LHCN-M2 (cell line): ENCODE data around the gene ARHGEF38. TPM values are rescaled to one million over a fixed set of nuclear protein-coding genes. Genes with fewer than 3 reads are reported as not detected.
A peak's percentile ranks its signal among the peaks of the same experiment; 100 is the strongest.
"Not testable (repeated sequence)": the region's sequence is repeated elsewhere in the genome, so short reads cannot be mapped to it uniquely, and the experiment has no call there.

ENCODE experiments used
- DNase-seq: peaks from one replicate; pipeline ENCODE4 v3.0.0-alpha.2; 2012; ENCODE audit warnings: low read depth
- total RNA-seq: library from RNA; depleted of rRNA; stranded (reverse); fragments of >200 nt; gene quantifications from 2 replicates; pipeline ENCODE4 v1.2.3, GENCODE V29; 2014; rRNA removed

Gene ARHGEF38
- total RNA-seq, 1 experiment from 2014 or later: not detected

GRCh38 chr4:105710678-105711077 lies 158.3 kb downstream of the ARHGEF38 start:
- DNase-seq: peak; percentile 86

- DNase-seq: peak; percentile 23
Measured at GRCh38 chr4:105712766-105713165, 160.3 kb downstream of the ARHGEF38 start.

- peak; percentile 76 for DNase-seq
Measured at GRCh38 chr4:105714071-105714521, 161.7 kb downstream of the ARHGEF38 start.

GRCh38 chr4:105714932-105715331 lies 162.5 kb downstream of the ARHGEF38 start:
- peak; percentile 15 for DNase-seq

GRCh38 chr4:105715692-105716278 lies 163.4 kb downstream of the ARHGEF38 start:
- DNase-seq: peak; percentile 57

GRCh38 chr4:105719204-105719603 lies 166.8 kb downstream of the ARHGEF38 start:
- no peak for DNase-seq

- DNase-seq: no peak
Measured at GRCh38 chr4:105725623-105726022, 173.2 kb downstream of the ARHGEF38 start.

GRCh38 chr4:105729895-105730294 lies 177.5 kb downstream of the ARHGEF38 start:
- not testable (repeated sequence) for DNase-seq

Other genes with a start within 250 kb of the ARHGEF38 start
- gene PPA2, start 78.6 kb upstream of the ARHGEF38 start, total RNA-seq: 95.8 and 135 TPM in 2 replicates
- 18.1 and 23.9 TPM in 2 replicates for gene INTS12, start 156.1 kb downstream of the ARHGEF38 start, total RNA-seq
- 18.6 and 25.8 TPM in 2 replicates for gene GSTCD, start 156.2 kb downstream of the ARHGEF38 start, total RNA-seq